Endothelial cell of umbilical vein (primary cell): ENCODE results near the gene CELSR1. TPM values are rescaled to one million over a fixed set of nuclear protein-coding genes. Genes with fewer than 3 reads are reported as not detected.

Experiments used
- BruUV-seq: library from RNA; stranded (reverse); fragments of 400-500 nt; replicated peaks from 2 replicates; lab custom pipeline; 2021; lab: Mats Ljungman, UMichigan
- CTCF ChIA-PET: fragments of 300-600, 350-600 bp; sonication (Branson Sonifier 250); formaldehyde crosslinking; loops from one replicate; lab custom pipeline; 2021; ENCODE audit warnings: antibody characterized with exemption, inconsistent platforms; lab: Charles Lee
- POLR2A ChIA-PET: fragments of 300-600, 350-600 bp; sonication (Branson Sonifier 250); formaldehyde crosslinking; loops from one replicate; lab custom pipeline; 2021; ENCODE audit warnings: antibody characterized with exemption, inconsistent platforms; lab: Charles Lee
- DNase-seq: peaks from one replicate; pipeline ENCODE4 v3.0.0-alpha.2; 2011; ENCODE audit warnings: low read depth, low spot score
- FAIRE-seq: peaks from 2 replicates; lab custom pipeline; 2011; peaks lifted over from hg19 to GRCh38; lab: Jason Lieb, UNC
- H2AFZ ChIP-seq: 2 replicates; pipeline ENCODE4 v1.6.0; 2012; ENCODE audit warnings: low read depth, low read length, control low read depth, inconsistent platforms
- H3K27ac ChIP-seq: 2 replicates; pipeline ENCODE4 v1.5.1; 2011; ENCODE audit warnings: low read depth, mild to moderate bottlenecking, control low read depth, low read length, moderate library complexity; ENCODE audit not compliant: insufficient read depth
- H3K27me3 ChIP-seq, 2 experiments: 2 replicates each; pipeline versions ENCODE4 v1.6.0 to v1.6.1; 2011; ENCODE audit warnings: low read length in 2 of 2, mixed read lengths in 1 of 2; ENCODE audit not compliant: control insufficient read depth in 2 of 2, insufficient read depth in 2 of 2
- H3K36me3 ChIP-seq, 2 experiments: 2 replicates in 1 of 2; 3 replicates in 1 of 2; pipeline ENCODE4 v1.5.1; 2011; ENCODE audit warnings: low read length in 2 of 2, mild to moderate bottlenecking in 1 of 2, moderate library complexity in 1 of 2; ENCODE audit not compliant: control insufficient read depth in 2 of 2, insufficient read depth in 2 of 2; ENCODE audit errors: extremely low read depth in 1 of 2
- H3K4me1 ChIP-seq: 3 replicates; pipeline ENCODE4 v1.5.1; 2011; ENCODE audit warnings: mild to moderate bottlenecking, low read length; ENCODE audit not compliant: control insufficient read depth, insufficient read depth; ENCODE audit errors: extremely low read depth
- H3K4me2 ChIP-seq: 2 replicates; pipeline ENCODE4 v1.6.1; 2011; ENCODE audit warnings: low read length, control low read depth, mixed read lengths; ENCODE audit not compliant: insufficient read depth
- H3K4me3 ChIP-seq, 3 experiments: fragments of 200-600 bp in 1 of 3; sonication (generic), shearing (Covaris generic) in 1 of 3; replicated peaks in 1 of 3; 2 replicates each; pipeline ENCODE4 v1.5.1; 2011 to 2016; ENCODE audit warnings: control low read depth in 3 of 3, low read length in 3 of 3, mild to moderate bottlenecking in 2 of 3, inconsistent platforms in 1 of 3, low read depth in 1 of 3, moderate library complexity in 1 of 3; ENCODE audit not compliant: insufficient read depth in 1 of 3
- H3K79me2 ChIP-seq: 2 replicates; pipeline ENCODE4 v1.6.0; 2012; ENCODE audit warnings: low read length, inconsistent platforms; ENCODE audit not compliant: control insufficient read depth, insufficient read depth
- H3K9ac ChIP-seq: replicated peaks from 2 replicates; pipeline ENCODE3; 2011; ENCODE audit warnings: low read length, control low read depth; ENCODE audit not compliant: insufficient read depth; ENCODE audit errors: extremely low read depth
- H3K9me1 ChIP-seq: replicated peaks from 3 replicates; pipeline ENCODE4 v1.6.0; 2011; ENCODE audit warnings: mild to moderate bottlenecking, low read length; ENCODE audit not compliant: control insufficient read depth, insufficient read depth; ENCODE audit errors: extremely low read depth
- H3K9me3 ChIP-seq: replicated peaks from 2 replicates; pipeline ENCODE4 v1.5.1; 2012; ENCODE audit warnings: low read length, inconsistent platforms; ENCODE audit not compliant: control insufficient read depth, insufficient read depth
- H4K20me1 ChIP-seq: replicated peaks from 2 replicates; pipeline ENCODE3; 2011; ENCODE audit warnings: mild to moderate bottlenecking, low read length; ENCODE audit not compliant: control insufficient read depth, insufficient read depth; ENCODE audit errors: extremely low read depth
- EZH2 ChIP-seq: IDR thresholded peaks from 2 replicates; pipeline ENCODE4 v1.6.1; 2012; ENCODE audit warnings: borderline replicate concordance, low read depth, mild to moderate bottlenecking, moderate library complexity, low read length, inconsistent platforms; ENCODE audit not compliant: severe bottlenecking
- FOS ChIP-seq: IDR thresholded peaks from 2 replicates; pipeline ENCODE4 v1.6.1; 2011; ENCODE audit warnings: mild to moderate bottlenecking, low read length, moderate library complexity, borderline replicate concordance; ENCODE audit not compliant: insufficient read depth
- GATA2 ChIP-seq: IDR thresholded peaks from 2 replicates; pipeline ENCODE4 v1.7.0; 2011; ENCODE audit warnings: low read depth, mild to moderate bottlenecking, moderate library complexity, mixed read lengths, low read length; ENCODE audit not compliant: insufficient read length, insufficient read depth
- JUN ChIP-seq: IDR thresholded peaks from 2 replicates; pipeline ENCODE4 v1.6.1; 2011; ENCODE audit warnings: borderline replicate concordance, low read depth; ENCODE audit not compliant: insufficient read length, insufficient read depth
- MYC ChIP-seq: IDR thresholded peaks from one replicate; pipeline ENCODE4 v1.6.1; 2011; ENCODE audit warnings: mild to moderate bottlenecking, low read depth, low read length
- POLR2A ChIP-seq: IDR thresholded peaks from 2 replicates; pipeline ENCODE4 v1.6.1; 2012; ENCODE audit warnings: low read depth, mild to moderate bottlenecking, control low read depth, low read length
- POLR2AphosphoS5 ChIP-seq: IDR thresholded peaks from 2 replicates; pipeline ENCODE4 v1.6.1; 2012; ENCODE audit warnings: low read depth, mild to moderate bottlenecking, control low read depth, low read length, moderate library complexity; ENCODE audit not compliant: insufficient read depth
- dilution Hi-C: fragments of 300-500 bp; cut with MboI; formaldehyde crosslinking; loops from one replicate; pipeline ENCODE4 v1.15.0; 2019; ENCODE audit warnings: low sequenced_read_pairs; ENCODE audit not compliant: extremely low pct_ligation_motif_present
- intact Hi-C: fragments of 100-400 bp; cut with micrococcal nuclease; formaldehyde crosslinking; loops from one replicate; pipeline ENCODE4 v1.10.0; 2022
- polyA plus RNA-seq, 4 experiments: library from polyadenylated mRNA; depleted of rRNA in 3 of 4; stranded (reverse) in 3 of 4; unstranded in 1 of 4; fragments of >200 nt; gene quantifications; 2 replicates each; pipeline versions ENCODE4 v1.2.1 to v1.2.3, GENCODE V29; 2011 to 2012; ENCODE audit warnings: missing spikeins in 1 of 4
- total RNA-seq: library from RNA; stranded (reverse); gene quantifications from 2 replicates; pipeline ENCODE4 v1.2.3, GENCODE V29; 2021
- TF ChIP-seq, protein P1 (sequence below): IDR thresholded peaks from 2 replicates; pipeline ENCODE4 v1.6.1; 2011; ENCODE audit not compliant: insufficient read depth, insufficient read length
- TF ChIP-seq, protein P2 (sequence below), 2 donors: IDR thresholded peaks; 1 replicate in 1 of 2; 2 replicates in 1 of 2; pipeline ENCODE4 v1.5.1; 2011; ENCODE audit warnings: low read length in 2 of 2, mild to moderate bottlenecking in 2 of 2, moderate library complexity in 2 of 2, control low read depth in 1 of 2, inconsistent platforms in 1 of 2, low read depth in 1 of 2; ENCODE audit not compliant: insufficient read depth in 1 of 2; ENCODE audit errors: extremely low read depth in 1 of 2

CELSR1 gene
- total and polyA plus RNA-seq, 2 donors (not counting 3 experiments of a cell fraction or from before 2014, with no cell fraction given): 3.7 to 5.4 TPM

DNA sequence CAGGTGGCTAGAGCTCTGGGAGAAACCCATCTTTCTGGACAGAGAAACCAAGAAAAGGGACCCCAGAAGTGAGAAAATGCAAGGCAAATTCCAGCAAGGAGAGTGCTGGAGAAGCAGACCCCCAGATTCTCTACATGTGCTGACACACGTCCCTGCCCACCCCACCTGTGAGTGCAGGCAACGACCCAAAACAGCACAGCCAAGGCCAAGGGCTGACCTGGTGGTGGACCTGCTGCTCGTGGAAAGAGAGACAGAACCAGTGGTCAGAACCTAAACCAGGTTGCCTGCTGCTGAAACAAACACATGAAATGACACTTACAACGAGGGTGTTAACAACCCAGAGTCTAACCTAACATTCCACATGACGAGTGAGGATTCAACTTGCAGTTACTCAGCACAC, 177.3 kb downstream of the CELSR1 start:
- no peak overlapping the region for H3K9ac ChIP-seq
- intact Hi-C loops (no loop called here), dilution Hi-C loops (no loop called here)
- no peak overlapping the region for H2AFZ ChIP-seq
- no peaks in the 10 kb centered on the region for H3K9me3 ChIP-seq
- H3K27ac ChIP-seq: no peak overlapping the region
- no peaks in the 10 kb centered on the region for H3K27me3 ChIP-seq
- no peaks in the 10 kb centered on the region for H3K79me2 ChIP-seq
- no peaks in the 10 kb centered on the region for H3K9me1 ChIP-seq
- no peak for DNase-seq
- H4K20me1 ChIP-seq: no peaks in the 10 kb centered on the region
- no peaks in the 10 kb centered on the region for H3K4me1 ChIP-seq
- H3K4me3 ChIP-seq: no peak overlapping the region
- CTCF ChIA-PET: no interaction called here
- no TSS peak for BruUV-seq
- TF ChIP-seq, protein P1, sequence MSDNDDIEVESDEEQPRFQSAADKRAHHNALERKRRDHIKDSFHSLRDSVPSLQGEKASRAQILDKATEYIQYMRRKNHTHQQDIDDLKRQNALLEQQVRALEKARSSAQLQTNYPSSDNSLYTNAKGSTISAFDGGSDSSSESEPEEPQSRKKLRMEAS: no peak
- TF ChIP-seq FOS (no peak), POLR2A (no peak), JUN (no peak), GATA2 (no peak), EZH2 (no peak), POLR2AphosphoS5 (no peak), MYC (no peak)
- TF ChIP-seq, protein P2, sequence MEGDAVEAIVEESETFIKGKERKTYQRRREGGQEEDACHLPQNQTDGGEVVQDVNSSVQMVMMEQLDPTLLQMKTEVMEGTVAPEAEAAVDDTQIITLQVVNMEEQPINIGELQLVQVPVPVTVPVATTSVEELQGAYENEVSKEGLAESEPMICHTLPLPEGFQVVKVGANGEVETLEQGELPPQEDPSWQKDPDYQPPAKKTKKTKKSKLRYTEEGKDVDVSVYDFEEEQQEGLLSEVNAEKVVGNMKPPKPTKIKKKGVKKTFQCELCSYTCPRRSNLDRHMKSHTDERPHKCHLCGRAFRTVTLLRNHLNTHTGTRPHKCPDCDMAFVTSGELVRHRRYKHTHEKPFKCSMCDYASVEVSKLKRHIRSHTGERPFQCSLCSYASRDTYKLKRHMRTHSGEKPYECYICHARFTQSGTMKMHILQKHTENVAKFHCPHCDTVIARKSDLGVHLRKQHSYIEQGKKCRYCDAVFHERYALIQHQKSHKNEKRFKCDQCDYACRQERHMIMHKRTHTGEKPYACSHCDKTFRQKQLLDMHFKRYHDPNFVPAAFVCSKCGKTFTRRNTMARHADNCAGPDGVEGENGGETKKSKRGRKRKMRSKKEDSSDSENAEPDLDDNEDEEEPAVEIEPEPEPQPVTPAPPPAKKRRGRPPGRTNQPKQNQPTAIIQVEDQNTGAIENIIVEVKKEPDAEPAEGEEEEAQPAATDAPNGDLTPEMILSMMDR (IDR thresholded peaks at IDR 0.05; ENCODE audit: extremely low read depth in 1 of 2, insufficient read depth in 1 of 2, low read depth in 1 of 2, low read length in 2 of 2): no peak
- H3K4me2 ChIP-seq: no peak overlapping the region
- H3K36me3 ChIP-seq: peaks cover 3 to 6% of the 10 kb centered on the region in 2 experiments
- no peak for FAIRE-seq
- POLR2A ChIA-PET: no interaction called here
